ENCODE measurements around the gene ZNF142.

Gene ZNF142

DNA sequence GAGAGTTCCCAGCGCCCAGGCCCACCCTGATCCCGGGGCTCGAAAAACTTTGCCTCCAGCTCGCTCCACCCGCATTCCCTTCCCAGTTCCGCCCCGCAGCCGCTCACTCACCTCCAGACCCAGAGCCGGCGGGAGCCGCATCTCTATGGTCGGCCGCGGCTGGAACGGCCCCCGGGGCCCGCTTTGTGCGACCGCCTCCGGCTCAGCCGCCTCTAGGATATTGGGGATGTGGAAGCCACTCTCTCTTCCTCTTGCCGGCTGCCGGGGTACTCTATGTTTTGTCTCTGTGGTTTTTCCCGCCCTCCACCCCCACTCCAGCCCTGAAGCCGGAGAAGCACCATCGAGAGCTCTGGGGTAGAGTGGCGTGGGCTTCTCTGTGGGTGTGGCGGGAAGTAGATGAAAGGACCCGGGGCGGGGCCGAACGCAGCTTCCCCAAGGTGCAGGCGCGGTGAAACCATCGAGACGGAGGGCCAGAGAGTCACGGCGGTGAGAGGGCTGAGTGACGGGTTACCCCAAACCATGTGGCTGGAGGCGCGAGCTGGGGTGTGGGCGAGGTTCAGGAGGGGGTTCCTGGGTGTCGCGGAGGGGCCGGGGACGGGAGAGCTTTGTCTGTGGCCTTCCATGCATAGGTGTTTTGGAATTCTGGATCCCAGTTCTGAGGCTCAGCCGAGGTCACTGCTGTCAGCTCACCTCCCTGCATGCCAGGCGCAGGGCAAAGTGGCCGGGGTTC, at the start of gene ZNF142, which contains the start of gene BCS1L:
Gene ZNF142 (minus strand): TSS at position 366 of the 730 bp plus-strand sequence. CDS start 3,194 bp downstream, outside the sequence.
Gene BCS1L (plus strand): TSS at position 426 of the 730 bp plus-strand sequence. CDS start 1,305 bp downstream, outside the sequence.
- peak; percentile 66 to 69 for DNase-seq (ENCODE audit: low read depth in 2 of 2)

DNA sequence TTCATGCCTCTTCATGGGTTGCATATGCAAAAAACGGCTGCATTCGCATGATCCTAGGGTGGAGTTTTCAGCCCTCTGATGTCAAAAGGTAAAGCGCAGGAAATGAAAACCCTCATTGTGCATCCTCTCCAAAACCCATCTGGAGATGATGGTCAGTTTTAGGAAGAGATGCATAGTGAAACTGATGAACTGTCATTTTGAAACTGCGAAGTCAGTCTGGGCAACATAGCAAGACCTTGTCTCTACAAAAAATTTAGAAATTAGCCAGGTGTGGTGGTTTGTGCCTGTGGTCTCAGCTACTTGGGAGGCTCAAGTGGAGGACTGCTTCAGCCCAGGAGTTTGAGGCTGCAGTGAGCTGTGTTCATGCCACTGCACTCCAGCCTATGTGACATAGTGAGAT, 48.7 kb upstream of the ZNF142 start:
- no peak for DNase-seq (ENCODE audit: low read depth in 2 of 2)

GRCh38 chr2:218703341-218703740, 43.9 kb upstream of the ZNF142 start:
- no peak for DNase-seq (ENCODE audit: low read depth in 2 of 2)

DNA sequence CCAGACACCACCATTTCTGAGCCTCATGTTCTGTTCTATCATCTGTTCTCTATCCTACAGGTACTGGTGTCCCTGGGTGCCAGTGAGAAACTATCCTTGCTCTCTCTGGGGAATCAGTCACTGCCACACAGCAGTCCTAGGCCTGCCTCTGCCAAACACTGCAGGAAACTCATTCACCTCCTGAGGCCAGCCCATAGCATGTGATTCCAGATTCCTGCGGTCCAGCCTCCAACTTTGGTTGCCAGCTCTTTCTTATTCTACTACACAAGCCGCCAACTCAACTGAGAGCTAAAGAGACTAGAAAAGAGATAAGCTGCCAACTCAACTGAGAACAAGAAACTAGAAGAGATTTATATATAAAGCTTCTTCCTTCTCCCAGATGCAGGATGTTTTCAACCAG, 42.4 kb upstream of the ZNF142 start:
- no peak for DNase-seq (ENCODE audit: low read depth in 2 of 2)

DNA sequence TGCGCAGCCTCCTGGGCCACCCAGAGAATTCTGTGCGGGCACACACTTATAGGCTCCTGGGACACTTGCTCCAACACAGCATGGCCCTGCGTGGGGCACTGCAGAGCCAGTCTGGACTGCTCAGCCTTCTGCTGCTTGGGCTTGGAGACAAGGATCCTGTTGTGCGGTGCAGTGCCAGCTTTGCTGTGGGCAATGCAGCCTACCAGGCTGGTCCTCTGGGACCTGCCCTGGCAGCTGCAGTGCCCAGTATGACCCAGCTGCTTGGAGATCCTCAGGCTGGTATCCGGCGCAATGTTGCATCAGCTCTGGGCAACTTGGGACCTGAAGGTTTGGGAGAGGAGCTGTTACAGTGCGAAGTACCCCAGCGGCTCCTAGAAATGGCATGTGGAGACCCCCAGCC, 39.5 kb upstream of the ZNF142 start:
- DNase-seq (ENCODE audit: low read depth in 2 of 2), result no peak

GRCh38 chr2:218694405-218695145, 35.2 kb upstream of the ZNF142 start:
- DNase-seq (ENCODE audit: low read depth in 2 of 2), result no peak

DNA sequence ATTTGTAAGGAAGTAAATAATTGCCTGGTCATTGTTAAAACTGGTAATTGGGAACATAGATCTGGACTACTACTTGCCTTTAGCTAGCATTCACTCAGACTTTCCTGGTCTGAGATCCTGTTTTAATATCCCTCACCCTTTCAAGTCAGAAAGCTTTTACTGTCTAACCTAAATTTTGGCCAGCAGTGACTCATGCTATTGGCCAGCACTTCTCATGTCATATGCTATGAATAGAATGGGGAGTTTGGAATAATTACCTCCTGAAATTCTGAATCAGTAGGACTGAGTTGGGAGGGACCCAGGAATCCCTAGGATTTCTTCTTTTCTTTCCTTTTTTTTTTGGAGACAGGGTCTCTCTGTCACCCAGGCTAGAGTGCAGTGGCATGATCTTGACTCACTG, 31.8 kb upstream of the ZNF142 start:
- no peak for DNase-seq (ENCODE audit: low read depth in 2 of 2)

DNA sequence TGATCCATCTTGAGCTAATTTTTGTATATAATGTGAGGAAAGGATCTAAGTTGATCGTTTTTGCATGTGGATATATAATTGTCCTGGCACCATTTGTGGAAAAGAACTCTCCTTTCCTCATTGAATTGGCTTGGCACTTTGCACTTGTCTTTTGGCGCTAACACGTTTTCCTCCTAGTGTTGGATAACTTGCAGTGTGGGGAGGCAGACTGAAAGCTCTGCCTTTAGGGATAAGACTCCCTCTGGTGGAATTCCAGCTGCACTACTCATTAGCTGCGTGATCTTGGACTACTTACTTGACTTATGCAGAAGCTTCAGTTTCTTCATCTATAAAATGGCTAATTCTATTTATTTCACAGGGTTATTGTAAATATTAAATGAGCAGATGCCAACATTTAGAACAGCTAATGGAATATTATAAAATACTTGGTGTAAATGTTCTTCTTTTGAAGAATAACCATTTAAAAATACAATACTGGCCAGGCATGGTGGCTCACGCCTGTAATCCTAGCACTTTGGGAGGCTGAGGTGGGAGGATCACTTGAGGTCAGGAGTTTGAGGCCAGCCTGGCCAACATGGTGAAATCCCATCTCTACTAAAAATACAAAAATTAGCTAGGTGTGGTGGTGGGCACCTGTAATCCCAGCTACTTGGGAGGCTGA, 28.1 kb upstream of the ZNF142 start:
- DNase-seq (ENCODE audit: low read depth in 2 of 2), result peak; percentile 46

DNA sequence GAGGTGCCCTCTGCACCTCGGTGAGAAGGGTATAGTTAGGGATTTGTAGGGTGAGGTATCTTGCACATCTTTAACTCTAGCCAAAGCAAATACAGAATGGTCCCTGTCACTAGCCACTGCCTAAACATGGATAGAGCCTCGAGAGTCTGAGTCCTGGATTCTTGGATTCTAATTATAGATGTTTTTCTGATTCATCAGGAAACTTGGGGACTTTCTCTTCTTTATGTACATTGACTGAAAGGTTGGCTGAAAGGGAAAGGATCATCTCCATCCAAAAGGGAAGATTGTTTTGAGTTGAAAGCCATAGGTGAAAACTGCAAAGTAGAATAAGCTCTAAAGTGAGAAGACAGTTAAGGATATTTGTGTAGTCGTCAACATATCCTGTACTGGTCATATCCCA, 20.6 kb upstream of the ZNF142 start:
- DNase-seq (ENCODE audit: low read depth in 2 of 2), result no peak

- no peak for DNase-seq (ENCODE audit: low read depth in 2 of 2)
These were observed 19.7 kb upstream of the ZNF142 start for GRCh38 chr2:218679119-218679518.

DNA sequence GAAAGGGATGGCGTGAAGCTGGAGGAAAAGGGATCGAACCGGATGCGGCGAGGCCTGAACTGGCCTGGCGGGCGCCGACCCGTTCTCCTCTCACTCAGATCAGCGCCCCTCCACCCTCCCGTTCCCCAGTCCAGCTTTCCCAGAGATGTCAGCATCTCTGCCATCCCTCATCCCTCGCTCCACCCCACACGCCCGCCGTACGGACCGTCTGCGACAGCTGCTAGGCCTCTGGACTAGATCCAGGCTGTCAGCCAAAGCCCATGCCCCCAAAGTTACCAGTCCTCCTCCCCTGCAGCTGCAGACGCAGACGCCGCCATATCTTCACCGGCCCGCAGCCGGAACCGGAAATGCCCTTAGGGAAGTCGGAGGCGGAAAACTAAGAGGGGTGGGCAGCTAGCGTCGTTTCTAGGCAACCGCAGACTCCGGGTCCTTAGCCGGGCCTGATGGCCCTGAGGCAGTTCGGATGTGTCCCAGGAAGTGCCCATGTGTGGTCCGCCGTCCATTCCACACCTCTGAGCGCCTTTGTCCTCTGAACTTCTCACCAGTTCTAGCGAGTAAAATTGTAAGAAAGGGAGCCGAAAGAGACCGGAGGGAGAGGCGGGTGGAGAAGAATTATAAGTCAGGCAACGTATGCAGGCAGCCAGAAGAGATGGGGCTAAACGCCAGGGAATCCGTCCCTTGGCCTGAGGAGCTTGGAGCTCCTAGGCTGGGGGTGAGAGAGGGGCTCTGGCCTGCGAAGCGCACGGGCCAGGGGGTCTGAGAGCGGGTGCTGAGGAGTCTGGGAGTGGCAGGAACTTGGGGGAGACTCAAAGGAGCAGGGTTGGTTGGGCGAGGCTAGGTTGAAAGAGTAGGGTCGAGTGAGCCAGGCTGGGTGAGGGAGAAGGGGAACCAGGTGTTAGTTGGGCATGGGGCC, 12.5 kb upstream of the ZNF142 start, which contains the start of the genes RNF25 and STK36:
Gene RNF25 (minus strand): TSS at position 349 of the 913 bp plus-strand sequence. CDS start 32 bp downstream, at position 317.
Gene STK36 (plus strand): TSS at position 433 of the 913 bp plus-strand sequence. CDS start 744 bp downstream, outside the sequence.
- DNase-seq (ENCODE audit: low read depth in 2 of 2), result peak; percentile 64 to 72

GRCh38 chr2:218671097-218671653, 11.8 kb upstream of the ZNF142 start:
- DNase-seq (ENCODE audit: low read depth in 2 of 2), result no peak

GRCh38 chr2:218664653-218665052, 5.2 kb upstream of the ZNF142 start:
- DNase-seq (ENCODE audit: low read depth in 2 of 2), result no peak

- no peak for DNase-seq (ENCODE audit: low read depth in 2 of 2)
These were observed 4.5 kb upstream of the ZNF142 start for GRCh38 chr2:218663901-218664300.

DNA sequence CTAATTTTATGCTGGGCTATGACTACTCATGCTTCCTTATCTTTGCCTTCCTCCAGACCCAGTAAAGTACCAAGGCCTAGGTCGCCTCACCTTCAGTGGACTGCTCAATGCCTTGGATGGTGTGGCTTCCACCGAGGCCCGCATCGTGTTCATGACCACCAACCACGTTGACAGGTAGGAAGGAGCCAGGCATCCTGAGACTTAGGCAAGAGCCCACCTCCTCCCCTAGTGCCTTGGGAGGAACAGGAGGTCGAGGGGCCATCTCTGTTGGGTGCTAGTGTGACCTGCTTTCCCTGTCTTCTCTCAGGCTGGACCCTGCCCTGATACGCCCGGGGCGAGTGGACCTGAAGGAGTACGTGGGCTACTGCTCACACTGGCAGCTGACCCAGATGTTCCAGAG, 3.4 kb upstream of the ZNF142 start:
- DNase-seq (ENCODE audit: low read depth in 2 of 2), result no peak

- DNase-seq (ENCODE audit: low read depth in 2 of 2), result no peak
These were observed 3.0 kb upstream of the ZNF142 start for GRCh38 chr2:218662377-218662776.

DNA sequence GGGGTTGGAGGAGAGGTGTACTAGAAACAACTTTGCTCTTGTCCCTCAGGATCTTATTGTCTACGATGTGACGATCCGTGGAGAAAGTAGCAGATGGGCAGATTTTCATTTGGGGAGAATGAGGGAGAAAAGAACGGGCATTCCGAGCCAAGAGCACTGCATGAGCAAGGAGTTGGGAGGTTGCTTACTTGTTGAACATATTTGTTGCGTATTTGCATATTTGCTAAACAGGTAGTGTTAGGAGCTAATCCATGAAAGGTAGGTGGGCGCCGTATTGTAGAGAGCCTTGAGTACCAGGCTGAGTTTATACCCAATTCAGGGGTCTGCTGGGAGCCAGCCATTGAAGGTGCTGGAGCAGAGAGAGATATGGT, 550 bp upstream of the ZNF142 start:
- DNase-seq (ENCODE audit: low read depth in 2 of 2), result no peak

DNA sequence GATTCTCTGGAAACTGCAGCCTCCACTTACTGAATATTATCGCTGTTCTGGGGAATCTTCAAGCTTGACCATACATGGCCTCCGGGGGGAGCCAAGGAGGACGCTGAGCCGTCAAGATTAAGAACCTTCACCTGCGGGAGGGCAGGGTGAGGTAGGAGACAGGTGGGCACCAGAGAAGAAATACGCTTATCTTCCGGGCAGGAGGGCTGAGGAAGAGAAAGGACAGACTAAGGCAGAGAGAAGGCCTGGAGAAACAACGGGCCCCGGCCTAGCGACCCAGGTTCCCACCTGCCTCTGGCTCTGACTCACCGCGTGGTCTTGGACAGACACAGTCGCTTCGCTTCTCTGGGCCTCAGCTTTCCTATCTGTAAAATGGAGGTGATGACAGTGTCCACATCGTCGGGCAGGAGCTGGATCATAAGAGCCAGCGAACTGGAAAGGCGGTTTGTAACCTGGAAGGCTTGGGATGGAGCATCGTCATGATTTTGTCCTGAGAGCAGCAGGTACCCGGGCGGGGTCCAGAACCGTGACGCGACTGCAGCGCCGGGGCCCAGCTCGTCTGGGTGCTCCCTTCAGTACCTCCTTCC, 659 bp downstream of the ZNF142 start:
- DNase-seq (ENCODE audit: low read depth in 2 of 2), result no peak

- no peak for DNase-seq (ENCODE audit: low read depth in 2 of 2)
These were observed 3.7 kb downstream of the ZNF142 start for GRCh38 chr2:218655751-218656150.

DNA sequence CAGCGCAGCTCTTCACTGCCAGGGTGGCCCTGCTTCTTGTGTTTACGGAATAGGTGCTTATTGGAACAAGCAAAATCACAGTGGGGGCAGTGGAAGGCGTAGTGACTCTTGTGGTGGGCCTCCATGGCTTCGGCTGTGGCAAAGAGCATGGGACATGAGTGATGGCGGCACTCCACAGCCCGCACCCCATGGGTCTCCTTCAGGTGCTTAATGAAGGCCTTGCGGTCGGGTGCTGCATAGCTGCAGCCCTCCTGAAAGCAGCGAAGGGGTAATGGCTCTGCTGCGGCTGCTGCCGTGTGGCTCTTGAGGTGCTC, 10.7 kb downstream of the ZNF142 start:
- DNase-seq (ENCODE audit: low read depth in 2 of 2), result no peak

All from fibroblast of skin of left quadriceps (primary cell).